ENCODE measurements around the gene GTPBP6.
"Not testable (repeated sequence)": the region's sequence is repeated elsewhere in the genome, so short reads cannot be mapped to it uniquely, and the experiment has no call there.

The GTPBP6 gene

DNA sequence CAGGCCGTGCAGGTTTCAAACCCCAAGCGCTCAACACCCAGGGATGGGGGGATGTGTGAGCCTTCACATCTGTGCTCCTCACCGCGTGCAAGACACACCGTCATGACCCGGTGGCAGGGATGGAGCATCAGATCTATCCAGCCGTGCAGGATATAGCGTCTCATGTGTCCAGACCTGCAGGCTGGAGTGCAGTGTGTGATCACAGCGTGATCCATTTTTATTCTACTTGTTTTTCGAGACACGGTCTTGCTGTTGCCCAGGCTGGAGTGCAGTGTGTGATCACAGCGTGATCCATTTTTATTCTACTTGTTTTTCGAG is 32.7 kb upstream of the GTPBP6 start:
- DNase-seq (ENCODE audit: low spot score), result not testable (repeated sequence)

DNA sequence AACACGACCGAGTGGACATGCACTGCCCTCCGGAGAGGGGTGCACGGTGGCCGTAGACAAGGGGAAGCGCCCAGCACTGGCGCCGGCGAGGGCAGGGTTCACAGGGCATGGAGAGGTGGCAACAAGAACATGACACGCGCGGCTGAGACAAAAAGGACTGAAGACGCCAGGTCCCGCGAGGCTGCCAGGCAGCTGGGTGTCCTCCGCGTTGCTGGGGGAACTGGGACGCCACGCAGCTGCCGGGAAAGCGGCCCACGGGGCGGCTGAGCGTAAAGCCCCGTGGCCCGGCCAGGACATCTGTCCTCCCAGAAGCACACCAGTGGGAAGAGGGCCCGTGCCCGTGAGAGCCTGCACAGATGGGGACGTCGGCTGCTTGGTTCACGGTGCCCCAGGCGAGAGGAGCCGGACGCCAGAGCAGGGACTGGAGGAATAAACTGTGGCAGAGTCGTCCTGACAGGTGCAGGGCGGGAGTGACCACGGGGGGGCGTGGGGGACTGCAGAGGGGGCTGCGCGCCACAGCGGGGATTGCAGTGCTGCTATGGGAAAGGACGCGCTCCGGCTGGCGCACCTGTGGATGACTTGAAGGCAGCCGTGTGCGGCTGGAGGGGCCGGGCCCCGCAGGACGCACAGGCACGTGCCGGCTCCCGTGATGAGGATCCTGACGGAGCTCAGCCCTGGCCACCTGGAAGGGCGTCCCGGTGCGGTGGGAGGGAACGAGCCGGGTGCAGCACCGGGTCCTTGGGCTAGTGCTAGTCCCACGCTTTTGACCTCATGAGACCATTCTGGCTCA is 32.1 kb upstream of the GTPBP6 start:
- no peak for DNase-seq (ENCODE audit: low spot score)

DNA sequence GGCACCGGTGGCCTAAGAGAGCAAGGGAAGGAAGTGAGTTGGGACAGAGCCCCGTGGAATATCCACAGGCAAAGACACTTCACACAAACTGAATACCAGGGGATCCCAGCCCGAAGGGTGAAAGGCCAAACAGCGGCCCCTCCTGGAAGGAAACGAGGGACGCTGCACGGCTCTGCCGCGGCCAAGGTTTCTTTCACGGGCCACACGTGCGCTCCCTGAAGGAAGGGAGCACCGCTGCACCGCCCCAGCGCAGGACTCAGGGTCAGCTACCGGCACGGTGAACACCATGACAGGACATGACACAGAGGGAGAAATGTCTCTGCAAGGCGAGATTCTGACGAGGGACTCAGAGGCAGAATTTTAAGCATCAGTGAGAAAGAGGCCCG is 31.5 kb upstream of the GTPBP6 start:
- DNase-seq (ENCODE audit: low spot score), result no peak

- no peak for DNase-seq (ENCODE audit: low spot score)
Measured at GRCh38 chrX:349702-350101, 31.1 kb upstream of the GTPBP6 start.

DNA sequence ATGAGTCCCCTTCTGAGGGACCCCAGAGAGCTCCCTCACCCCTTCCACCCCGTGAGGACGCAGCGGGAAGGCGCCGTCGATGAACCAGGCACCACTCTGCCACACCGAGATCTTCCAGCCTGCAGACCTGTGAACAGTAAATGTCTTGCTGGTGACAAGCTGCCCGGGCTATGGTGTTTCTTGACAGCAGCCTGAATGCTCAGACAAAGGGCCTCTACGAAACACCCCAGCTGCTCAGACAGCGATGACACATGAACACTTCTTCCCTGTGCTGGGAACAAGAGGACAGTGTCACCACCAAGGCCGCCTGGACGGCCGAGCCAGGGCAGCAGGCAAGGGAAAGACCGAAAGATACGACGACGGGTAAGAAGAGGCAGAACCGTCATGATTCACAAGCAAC is 30.6 kb upstream of the GTPBP6 start:
- DNase-seq (ENCODE audit: low spot score), result no peak

GRCh38 chrX:348461-349117 is 30.0 kb upstream of the GTPBP6 start:
- no peak for DNase-seq (ENCODE audit: low spot score)

DNA sequence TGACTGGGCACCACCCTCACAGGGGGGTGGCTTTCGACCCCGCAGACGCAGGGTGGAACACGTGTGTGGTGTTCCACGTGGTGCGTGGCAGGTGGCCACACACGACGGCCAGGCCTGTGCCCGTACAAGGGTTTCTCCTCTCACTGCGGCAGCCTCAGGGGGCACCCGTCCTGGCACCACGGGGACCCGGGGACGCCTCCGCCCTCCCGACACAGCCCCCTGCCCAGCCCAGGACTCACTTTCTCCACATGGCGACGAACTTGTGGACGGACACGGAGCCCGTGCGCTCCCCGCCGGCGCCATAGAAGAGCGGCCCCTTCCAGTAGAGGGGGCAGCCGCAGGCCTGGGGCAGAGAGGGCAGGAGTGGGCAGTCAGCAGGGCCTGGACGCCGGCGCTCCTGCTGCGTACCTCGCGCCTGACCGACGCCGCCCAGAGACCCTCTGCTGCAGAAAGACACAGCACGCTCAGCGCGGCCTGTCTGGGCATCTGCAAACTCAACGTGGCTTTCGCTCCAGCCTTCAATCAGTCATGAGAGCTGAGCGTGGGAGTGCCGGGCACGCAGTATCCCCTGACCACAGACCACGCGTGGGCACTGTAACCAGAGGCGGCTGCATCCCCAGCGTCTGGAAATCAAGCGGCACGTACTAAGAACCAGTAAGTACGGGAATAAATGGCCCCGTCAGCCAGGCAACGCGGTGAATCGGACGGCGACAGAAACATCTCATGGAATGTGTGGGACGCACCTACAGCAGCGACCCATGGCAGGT is 28.9 kb upstream of the GTPBP6 start:
- no peak for DNase-seq (ENCODE audit: low spot score)

- no peak for DNase-seq (ENCODE audit: low spot score)
Measured at GRCh38 chrX:346034-346813, 27.6 kb upstream of the GTPBP6 start.

DNA sequence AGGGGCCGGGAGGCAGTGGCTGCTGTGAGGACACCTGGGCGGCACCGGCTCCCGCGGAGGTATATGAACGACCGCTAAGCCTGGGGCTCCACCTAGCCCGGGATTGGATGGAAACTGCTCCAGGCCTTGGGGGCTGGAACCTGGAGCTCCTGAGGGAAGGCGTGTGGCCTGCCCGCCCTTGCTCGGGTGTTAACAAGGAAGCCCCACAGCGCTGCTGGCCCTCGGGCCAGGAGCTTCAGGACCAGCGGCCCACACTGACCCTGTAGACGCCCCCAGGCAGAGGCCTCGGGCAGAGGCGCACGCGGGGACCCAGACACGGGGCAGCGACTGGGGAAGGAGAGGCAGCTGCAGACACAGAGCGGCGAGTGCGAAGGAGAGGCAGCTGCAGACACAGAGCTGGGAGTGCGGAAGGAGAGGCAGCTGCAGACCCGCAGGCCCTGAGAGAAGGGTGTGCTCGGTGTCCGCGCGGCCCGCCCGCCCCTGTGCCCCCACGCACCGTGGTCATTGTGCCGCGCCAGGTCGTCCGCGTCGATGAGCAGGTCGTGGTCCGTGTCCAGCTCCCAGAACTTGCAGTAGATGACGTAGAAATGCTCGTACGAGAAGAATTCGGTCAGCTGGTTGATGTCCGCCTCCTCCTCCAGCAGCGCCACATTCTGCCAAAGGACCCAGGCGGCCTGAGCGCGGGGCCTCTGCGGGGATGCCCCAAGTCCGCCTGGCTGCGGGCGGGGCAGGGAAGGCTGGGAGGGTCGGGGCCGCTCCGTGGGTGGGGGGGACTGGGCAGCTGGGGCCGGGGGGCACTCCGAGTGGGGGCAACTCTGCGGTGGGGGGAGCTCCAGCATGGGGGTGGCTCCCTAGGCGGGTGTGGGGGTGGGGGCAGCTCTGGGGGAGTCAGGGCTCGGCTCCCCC is 26.7 kb upstream of the GTPBP6 start:
- DNase-seq (ENCODE audit: low spot score), result no peak

GRCh38 chrX:344371-344901 is 25.8 kb upstream of the GTPBP6 start:
- no peak for DNase-seq (ENCODE audit: low spot score)

- DNase-seq (ENCODE audit: low spot score), result no peak
Measured at GRCh38 chrX:341541-342101, 23.0 kb upstream of the GTPBP6 start.

- no peak for DNase-seq (ENCODE audit: low spot score)
Measured at GRCh38 chrX:340641-341423, 22.2 kb upstream of the GTPBP6 start.

GRCh38 chrX:340121-340520 is 21.5 kb upstream of the GTPBP6 start:
- no peak for DNase-seq (ENCODE audit: low spot score)

DNA sequence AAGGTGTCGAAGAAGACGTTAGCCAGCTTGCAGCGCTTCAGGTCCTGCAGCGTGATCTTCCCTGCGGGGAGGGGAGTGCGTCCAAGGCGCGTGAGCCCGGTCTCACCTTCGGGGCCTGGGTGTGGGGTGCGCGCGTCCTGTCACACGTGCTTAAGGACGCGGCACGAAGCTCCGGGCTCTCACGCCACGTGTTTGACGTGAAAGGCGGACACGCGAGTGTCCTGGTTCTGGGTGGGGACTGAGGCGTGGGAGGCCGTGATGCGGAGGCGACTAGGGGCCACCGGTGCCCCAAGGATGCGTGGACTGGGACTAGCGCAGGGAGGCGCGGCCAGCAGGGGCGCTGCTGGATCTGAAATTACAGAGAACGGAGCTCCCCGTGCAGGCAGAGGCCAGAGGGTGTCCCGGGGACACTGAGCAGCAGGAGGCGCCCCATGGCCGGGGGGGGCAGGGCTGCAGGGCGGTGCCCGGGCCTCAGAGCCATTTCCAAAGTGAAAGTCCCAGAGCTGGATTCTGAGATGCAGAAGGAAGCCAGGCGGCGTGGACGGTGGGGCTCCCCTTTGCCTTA is 20.3 kb upstream of the GTPBP6 start:
- no peak for DNase-seq (ENCODE audit: low spot score)

GRCh38 chrX:338281-338835 is 19.8 kb upstream of the GTPBP6 start:
- DNase-seq (ENCODE audit: low spot score), result no peak

- DNase-seq (ENCODE audit: low spot score), result no peak
Measured at GRCh38 chrX:337331-337831, 18.8 kb upstream of the GTPBP6 start.

- DNase-seq (ENCODE audit: low spot score), result no peak
Measured at GRCh38 chrX:336227-336626, 17.6 kb upstream of the GTPBP6 start.

- DNase-seq (ENCODE audit: low spot score), result no peak
Measured at GRCh38 chrX:335758-336155, 17.2 kb upstream of the GTPBP6 start.

All from activated CD4-positive, alpha-beta T cell treated with anti-CD3 and anti-CD28 coated beads, Interleukin-2, Interleukin-4, amounts not matched to agents 100 ng/mL and 50 ng/mL, durations not matched to agents 16 hours and 8 hours (primary cell).